Measurements from ENCODE around the gene LRRC27. TPM values are rescaled to one million over a fixed set of nuclear protein-coding genes. Genes with fewer than 3 reads are reported as not detected.

The LRRC27 gene
- total and polyA plus RNA-seq, 2 donors (not counting 1 experiment from before 2014, with no cell fraction given) = 23.6 to 25.6 TPM

DNA sequence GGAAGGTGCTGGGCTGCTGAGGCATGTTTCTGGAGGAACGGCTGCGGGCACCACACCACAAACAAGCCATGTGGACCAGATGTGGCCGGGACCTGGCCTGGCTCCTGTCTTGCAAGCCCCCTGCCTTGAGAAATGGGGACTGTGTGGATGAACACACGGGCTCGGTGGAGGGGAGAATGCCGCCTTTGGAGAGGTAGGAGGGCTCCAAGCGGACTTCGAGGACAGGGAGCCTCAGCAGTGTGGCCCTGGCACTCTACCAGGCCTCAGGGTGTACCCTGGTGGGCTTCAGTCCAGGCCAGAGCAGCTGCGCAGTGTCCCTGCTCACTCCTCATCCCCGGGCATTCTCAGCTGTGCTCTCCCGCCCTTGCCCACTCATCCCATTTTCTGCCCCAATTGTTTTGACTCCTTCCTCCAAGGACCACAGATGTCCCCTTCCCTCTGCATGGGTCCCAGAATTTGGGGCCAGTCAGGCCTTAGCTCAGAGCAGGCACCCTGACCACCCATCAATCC lies 96.5 kb downstream of the LRRC27 start:
- H3K27ac ChIP-seq (ENCODE audit: low read length in 2 of 2) = no peak overlapping the region
- ATAC-seq (ENCODE audit: low read depth) (no peak), DNase-seq (no peak)
- peaks cover 0 to 3% (median 0%) of the 10 kb centered on the region in 3 donors for H3K9me3 ChIP-seq (ENCODE audit: control extremely low read depth in 1 of 3, control insufficient read depth in 2 of 3, insufficient read depth in 1 of 3, low read length in 2 of 3)
- H4K20me1 ChIP-seq (ENCODE audit: control insufficient read depth, insufficient read depth, low read length, poor library complexity, severe bottlenecking) = no peaks in the 10 kb centered on the region
- Mint-ChIP-seq H3K4me1 (peaks cover 12% of the 10 kb centered on the region), H3K27ac (no peak overlapping the region), H3K4me3 (no peak overlapping the region), H3K27me3 (no peaks in the 10 kb centered on the region), H3K9me3 (ENCODE audit: insufficient read depth) (no peaks in the 10 kb centered on the region)
- ChIA-PET CTCF (interaction anchor here (1.0 kb wide), 1 partner anchor 16 kb away, joined by 3 read pairs; no protein-coding TSS in a partner anchor), POLR2A (no interaction called here)
- WGBS (ENCODE audit: insufficient coverage) = 94% methylated on average over 9 of the region's 11 CpGs
- H3K27me3 ChIP-seq (replicated peaks in 1 of 4; ENCODE audit: control extremely low read depth in 1 of 4, control insufficient read depth in 3 of 4, insufficient read depth in 4 of 4, low read length in 3 of 4) = no peaks in the 10 kb centered on the region
- H3K4me3 ChIP-seq (ENCODE audit: control extremely low read depth in 1 of 5, extremely low read depth in 1 of 5, insufficient read depth in 1 of 5, low read depth in 2 of 5, low read length in 4 of 5) = no peak overlapping the region
- H3K36me3 ChIP-seq (replicated peaks in 1 of 2; ENCODE audit: control extremely low read depth in 1 of 2, control insufficient read depth in 1 of 2, extremely low read depth in 1 of 2, insufficient read depth in 2 of 2, low read length in 1 of 2) = peaks cover 0 to 3% of the 10 kb centered on the region in 2 experiments
- no peak for TF ChIP-seq EZH2 (IDR thresholded peaks at IDR 0.05; ENCODE audit: borderline replicate concordance, insufficient read depth, low read depth, low read length, poor library complexity, severe bottlenecking)
- TF ChIP-seq, protein P1, sequence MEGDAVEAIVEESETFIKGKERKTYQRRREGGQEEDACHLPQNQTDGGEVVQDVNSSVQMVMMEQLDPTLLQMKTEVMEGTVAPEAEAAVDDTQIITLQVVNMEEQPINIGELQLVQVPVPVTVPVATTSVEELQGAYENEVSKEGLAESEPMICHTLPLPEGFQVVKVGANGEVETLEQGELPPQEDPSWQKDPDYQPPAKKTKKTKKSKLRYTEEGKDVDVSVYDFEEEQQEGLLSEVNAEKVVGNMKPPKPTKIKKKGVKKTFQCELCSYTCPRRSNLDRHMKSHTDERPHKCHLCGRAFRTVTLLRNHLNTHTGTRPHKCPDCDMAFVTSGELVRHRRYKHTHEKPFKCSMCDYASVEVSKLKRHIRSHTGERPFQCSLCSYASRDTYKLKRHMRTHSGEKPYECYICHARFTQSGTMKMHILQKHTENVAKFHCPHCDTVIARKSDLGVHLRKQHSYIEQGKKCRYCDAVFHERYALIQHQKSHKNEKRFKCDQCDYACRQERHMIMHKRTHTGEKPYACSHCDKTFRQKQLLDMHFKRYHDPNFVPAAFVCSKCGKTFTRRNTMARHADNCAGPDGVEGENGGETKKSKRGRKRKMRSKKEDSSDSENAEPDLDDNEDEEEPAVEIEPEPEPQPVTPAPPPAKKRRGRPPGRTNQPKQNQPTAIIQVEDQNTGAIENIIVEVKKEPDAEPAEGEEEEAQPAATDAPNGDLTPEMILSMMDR (IDR thresholded peaks at IDR 0.05) = no peak
- intact Hi-C loops (cut with micrococcal nuclease) = no loop called here
- H3K9ac ChIP-seq (ENCODE audit: low read length) = no peak overlapping the region
- no peak overlapping the region for H2AFZ ChIP-seq (ENCODE audit: insufficient read depth, low read depth, low read length, poor library complexity, severe bottlenecking)
- H3K4me1 ChIP-seq (ENCODE audit: control insufficient read depth in 2 of 2, insufficient read depth in 2 of 2, low read length in 2 of 2) = peaks cover 14 to 21% of the 10 kb centered on the region in 2 donors
- H3K4me2 ChIP-seq (replicated peaks; ENCODE audit: low read depth, low read length, poor library complexity, severe bottlenecking) = no peak overlapping the region
- no peaks in the 10 kb centered on the region for H3K79me2 ChIP-seq (ENCODE audit: control insufficient read depth, insufficient read depth, low read length)

Other genes with a start within 250 kb of the LRRC27 start
- gene DPYSL4, start 145.2 kb upstream of the LRRC27 start, total RNA-seq = 0.22 TPM in 1 of 2 replicates, not detected in the other
- gene DPYSL4, start 145.2 kb upstream of the LRRC27 start, polyA plus RNA-seq = 0.03 and 0.37 TPM in 2 replicates
- 16.8 and 20.0 TPM in 2 replicates for gene STK32C, start 24.2 kb upstream of the LRRC27 start, total RNA-seq
- gene STK32C, start 24.2 kb upstream of the LRRC27 start, polyA plus RNA-seq = 6.1 and 9.9 TPM in 2 replicates
- gene PWWP2B, start 65.0 kb downstream of the LRRC27 start, total RNA-seq = 34.4 and 39.6 TPM in 2 replicates
- gene PWWP2B, start 65.0 kb downstream of the LRRC27 start, polyA plus RNA-seq = 8.8 and 13.6 TPM in 2 replicates
- gene INPP5A, start 205.6 kb downstream of the LRRC27 start, total RNA-seq = 87.8 and 93.9 TPM in 2 replicates
- gene INPP5A, start 205.6 kb downstream of the LRRC27 start, polyA plus RNA-seq = 9.3 and 16.1 TPM in 2 replicates